PC-9 (cell line): Measurements from ENCODE around the gene SLC22A1. TPM values are rescaled to one million over a fixed set of nuclear protein-coding genes. Genes with fewer than 3 reads are reported as not detected.

Experiments
- BruUV-seq: library from RNA; stranded (reverse); fragments of 400-500 nt; replicated peaks from 2 replicates; lab custom pipeline; 2021; lab: Mats Ljungman, UMichigan
- CTCF ChIA-PET: fragments of 300-600 bp; sonication (Branson Sonifier 250); formaldehyde crosslinking; loops from one replicate; lab custom pipeline; 2022; ENCODE audit warnings: antibody characterized with exemption; lab: Charles Lee
- POLR2A ChIA-PET: fragments of 300-600 bp; sonication (Branson Sonifier 250); formaldehyde crosslinking; loops from one replicate; lab custom pipeline; 2022; ENCODE audit warnings: antibody characterized with exemption; ENCODE audit not compliant: unreplicated experiment; lab: Charles Lee
- DNase-seq, 2 experiments: peaks; one replicate each; pipeline versions ENCODE4 v3.0.0 to v3.0.0-alpha.2; 2015 to 2022; ENCODE audit warnings: mixed read lengths in 1 of 2
- H2AFZ ChIP-seq: fragments of 200-600 bp; sonication (generic); 2 replicates; pipeline ENCODE4 v1.8.1; 2017; ENCODE audit warnings: antibody characterized with exemption
- H3F3A ChIP-seq: fragments of 200-600 bp; sonication (generic); 2 replicates; pipeline ENCODE4 v1.8.1; 2017; ENCODE audit warnings: antibody characterized with exemption, mild to moderate bottlenecking, low read depth; ENCODE audit not compliant: insufficient read depth
- H3K27ac ChIP-seq: fragments of 200-600 bp; sonication (generic); 2 replicates; pipeline ENCODE4 v1.6.1; 2016; ENCODE audit warnings: mixed run types
- H3K27me3 ChIP-seq: fragments of 200-600 bp; sonication (generic); 2 replicates; pipeline ENCODE4 v1.6.1; 2016; ENCODE audit warnings: low read depth, mixed run types; ENCODE audit not compliant: insufficient read depth
- H3K36me3 ChIP-seq: fragments of 200-600 bp; sonication (generic); 2 replicates; pipeline ENCODE4 v1.6.1; 2016; ENCODE audit warnings: low read depth, mixed run types
- H3K4me1 ChIP-seq: fragments of 200-600 bp; sonication (generic); replicated peaks from 2 replicates; pipeline ENCODE4 v1.6.1; 2016; ENCODE audit warnings: mixed run types; ENCODE audit not compliant: insufficient read depth
- H3K4me2 ChIP-seq: fragments of 200-600 bp; sonication (generic); 2 replicates; pipeline ENCODE4 v1.6.1; 2017; ENCODE audit warnings: mixed run types
- H3K4me3 ChIP-seq: fragments of 200-600 bp; sonication (generic); 2 replicates; pipeline ENCODE4 v1.6.1; 2016; ENCODE audit warnings: mixed run types
- H3K79me2 ChIP-seq: fragments of 200-600 bp; sonication (generic); 2 replicates; pipeline ENCODE4 v1.6.1; 2017; ENCODE audit warnings: low read depth, mixed run types
- H3K9me2 ChIP-seq: fragments of 200-600 bp; sonication (generic); 2 replicates; pipeline ENCODE4 v1.8.1; 2017; ENCODE audit warnings: mild to moderate bottlenecking; ENCODE audit not compliant: insufficient read depth
- H3K9me3 ChIP-seq: fragments of 200-600 bp; sonication (generic); 2 replicates; pipeline ENCODE4 v1.8.1; 2016; ENCODE audit warnings: low read depth; ENCODE audit not compliant: insufficient read depth
- H4K20me1 ChIP-seq: fragments of 200-600 bp; sonication (generic); 2 replicates; pipeline ENCODE4 v1.8.1; 2017; ENCODE audit not compliant: insufficient read depth
- CTCF ChIP-seq: fragments of 200-600 bp; sonication (generic); conservative IDR thresholded peaks from 2 replicates; pipeline ENCODE4 v1.6.1; 2017; ENCODE audit warnings: mixed run types, antibody characterized with exemption, mild to moderate bottlenecking, moderate library complexity
- EZH2 ChIP-seq: fragments of 200-600 bp; sonication (generic); IDR thresholded peaks from 2 replicates; pipeline ENCODE4 v1.8.0; 2017; ENCODE audit warnings: antibody characterized with exemption, low read depth
- intact Hi-C: fragments of 100-400 bp; cut with micrococcal nuclease; formaldehyde crosslinking; loops from one replicate; pipeline ENCODE4 v1.10.0; 2022; ENCODE audit not compliant: unreplicated experiment
- total RNA-seq: library from RNA; stranded (reverse); gene quantifications from 2 replicates; pipeline ENCODE4 v1.2.3, GENCODE V29; 2021

Gene SLC22A1
- total RNA-seq, 1 experiment from 2014 or later = not detected

DNA sequence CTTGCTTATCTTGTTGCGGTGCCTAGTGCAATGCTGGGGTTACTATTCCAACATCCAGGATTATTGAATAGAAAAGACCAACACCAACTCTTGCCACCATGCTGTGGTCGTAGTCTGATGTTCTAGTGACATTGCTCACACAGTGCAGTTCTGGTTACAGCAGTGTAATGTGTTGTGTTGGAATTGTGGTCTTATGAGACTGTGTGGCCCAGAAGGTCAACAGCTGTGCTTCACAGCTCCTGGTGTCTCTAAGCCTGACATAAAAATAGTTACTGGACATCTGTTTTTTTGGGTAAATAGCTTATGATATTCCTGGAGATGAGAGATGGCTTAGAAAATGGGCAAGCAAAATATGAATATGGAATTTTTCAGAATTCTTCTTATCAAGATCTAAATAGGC, 79.4 kb downstream of the SLC22A1 start:
- Histone ChIP-seq H3K9me2 (no peaks in the 10 kb centered on the region), H2AFZ (no peak overlapping the region), H3K27me3 (no peaks in the 10 kb centered on the region), H3K4me2 (no peak overlapping the region), H3K79me2 (no peaks in the 10 kb centered on the region), H3K9me3 (no peaks in the 10 kb centered on the region), H3K4me1 (no peaks in the 10 kb centered on the region), H3K36me3 (no peaks in the 10 kb centered on the region), H3K27ac (no peak overlapping the region), H3F3A (no peaks in the 10 kb centered on the region), H3K4me3 (no peak overlapping the region), H4K20me1 (no peaks in the 10 kb centered on the region)
- CTCF ChIA-PET = no interaction called here
- POLR2A ChIA-PET = no interaction called here
- intact Hi-C loops = no loop called here
- no peak for TF ChIP-seq CTCF
- no peak for TF ChIP-seq EZH2
- no TSS peak for BruUV-seq
- no peak for DNase-seq

DNA sequence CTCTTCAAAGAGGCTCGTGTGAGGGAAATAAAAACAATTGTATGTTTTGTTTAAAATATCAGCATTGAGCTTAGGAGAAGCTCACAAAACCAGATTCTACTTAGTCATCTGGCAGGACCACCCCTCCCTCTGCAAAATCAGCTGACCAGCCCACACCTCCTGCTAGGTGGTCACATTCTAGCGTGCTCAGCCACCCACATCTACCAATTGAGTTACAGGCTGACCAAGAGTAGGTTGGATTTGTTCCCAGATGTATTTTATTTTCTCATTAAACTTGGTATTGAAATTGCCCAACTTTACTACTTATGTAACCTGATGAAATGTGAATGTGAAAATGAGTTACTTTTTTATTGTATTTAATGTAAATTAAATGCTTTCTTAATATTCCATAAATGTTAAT, 80.8 kb downstream of the SLC22A1 start:
- Histone ChIP-seq H3K4me3 (no peak overlapping the region), H3K36me3 (no peaks in the 10 kb centered on the region), H3F3A (no peaks in the 10 kb centered on the region), H3K9me3 (no peaks in the 10 kb centered on the region), H3K4me2 (no peak overlapping the region), H3K79me2 (no peaks in the 10 kb centered on the region), H2AFZ (no peak overlapping the region), H4K20me1 (no peaks in the 10 kb centered on the region), H3K27ac (no peak overlapping the region), H3K9me2 (no peaks in the 10 kb centered on the region), H3K27me3 (no peaks in the 10 kb centered on the region), H3K4me1 (no peaks in the 10 kb centered on the region)
- ChIA-PET POLR2A (no interaction called here), CTCF (no interaction called here)
- intact Hi-C loops = no loop called here
- no peak for TF ChIP-seq CTCF
- TF ChIP-seq EZH2 = no peak
- no peak for DNase-seq
- no TSS peak for BruUV-seq

GRCh38 chr6:160203076-160203475, 81.5 kb downstream of the SLC22A1 start:
- intact Hi-C loops = no loop called here
- ChIA-PET CTCF (no interaction called here), POLR2A (no interaction called here)
- no peaks in the 10 kb centered on the region for H3K9me3 ChIP-seq
- H3K27ac ChIP-seq = no peak overlapping the region
- H3K4me3 ChIP-seq = no peak overlapping the region
- no peaks in the 10 kb centered on the region for H3F3A ChIP-seq
- H3K36me3 ChIP-seq = no peaks in the 10 kb centered on the region
- H3K4me2 ChIP-seq = no peak overlapping the region
- no peaks in the 10 kb centered on the region for H3K79me2 ChIP-seq
- H3K4me1 ChIP-seq = no peaks in the 10 kb centered on the region
- no peaks in the 10 kb centered on the region for H4K20me1 ChIP-seq
- H3K27me3 ChIP-seq = no peaks in the 10 kb centered on the region
- no peak overlapping the region for H2AFZ ChIP-seq
- BruUV-seq = no TSS peak
- DNase-seq = no peak
- no peak for TF ChIP-seq EZH2
- no peak for TF ChIP-seq CTCF
- no peaks in the 10 kb centered on the region for H3K9me2 ChIP-seq
